HG03064 (cell line): ENCODE data around the gene MAP2K3.
"Not testable (repeated sequence)": the region's sequence is repeated elsewhere in the genome, so short reads cannot be mapped to it uniquely, and the experiment has no call there.

Source experiments
- ATAC-seq: cut with Tn5 transposase; IDR thresholded peaks from one replicate; pipeline ENCODE4 v1.9.1; 2021; ENCODE audit warnings: low read depth; ENCODE audit not compliant: unreplicated experiment

MAP2K3 gene

DNA sequence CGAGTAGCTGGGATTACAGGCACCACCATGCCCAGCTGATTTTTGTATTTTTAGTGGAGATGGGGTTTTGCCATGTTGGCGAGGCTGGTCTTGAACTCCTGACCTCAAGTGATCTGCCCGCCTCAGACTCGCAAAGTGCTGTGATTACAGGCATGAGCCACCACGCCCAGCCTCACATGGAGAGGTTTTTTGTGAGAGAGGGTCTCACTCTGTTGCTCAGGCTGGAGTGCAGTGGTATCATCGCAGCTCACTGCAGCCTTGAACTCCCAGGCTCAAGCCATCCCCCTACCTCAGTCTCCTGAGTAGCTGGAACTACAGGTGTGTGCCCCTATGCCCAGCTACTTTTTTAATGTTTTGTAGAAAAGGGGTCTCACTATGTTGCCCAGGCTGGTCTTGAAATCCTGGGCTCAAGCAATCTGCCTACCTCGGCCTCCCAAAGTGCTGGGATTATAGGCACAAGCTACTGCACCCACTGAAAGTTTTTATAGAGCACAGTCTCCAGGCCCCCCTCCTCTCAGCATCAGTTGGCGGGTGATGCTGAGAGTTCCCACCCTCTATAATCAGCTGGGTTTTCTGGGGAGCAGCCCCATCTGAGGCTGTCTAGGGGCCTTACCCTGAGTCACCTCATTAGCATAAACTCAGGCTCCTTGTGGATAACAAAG is 22.2 kb downstream of the MAP2K3 start:
- ATAC-seq: not testable (repeated sequence)

GRCh38 chr17:21307273-21307625 is 22.7 kb downstream of the MAP2K3 start:
- not testable (repeated sequence) for ATAC-seq

DNA sequence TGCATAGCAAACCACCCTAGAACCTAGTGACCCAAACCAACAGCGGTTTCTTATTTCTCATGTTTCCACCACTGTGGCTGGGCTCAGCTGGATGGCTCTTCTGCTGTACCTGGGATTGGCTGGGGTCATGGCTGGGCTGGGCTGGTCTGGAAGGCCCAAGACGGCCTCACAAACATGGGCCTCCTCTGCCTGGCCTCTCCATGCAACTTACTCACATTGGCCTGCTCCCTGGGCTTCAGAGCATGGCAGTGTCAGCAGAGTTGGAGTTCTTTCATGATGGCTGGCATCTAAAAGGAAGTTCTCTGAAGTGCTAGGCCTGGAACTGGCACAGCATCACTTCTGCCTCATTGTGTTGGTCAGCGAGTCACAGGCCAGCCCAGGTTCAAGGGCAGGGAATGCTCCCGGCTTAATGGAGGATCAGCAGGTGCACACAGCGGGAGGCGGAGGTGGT is 24.4 kb downstream of the MAP2K3 start:
- ATAC-seq: not testable (repeated sequence)

- not testable (repeated sequence) for ATAC-seq
These were observed 25.7 kb downstream of the MAP2K3 start for GRCh38 chr17:21310061-21310765.

GRCh38 chr17:21310766-21311602 is 26.5 kb downstream of the MAP2K3 start:
- ATAC-seq: not testable (repeated sequence)

- ATAC-seq: no peak
These were observed 28.8 kb downstream of the MAP2K3 start for GRCh38 chr17:21313320-21313719.

DNA sequence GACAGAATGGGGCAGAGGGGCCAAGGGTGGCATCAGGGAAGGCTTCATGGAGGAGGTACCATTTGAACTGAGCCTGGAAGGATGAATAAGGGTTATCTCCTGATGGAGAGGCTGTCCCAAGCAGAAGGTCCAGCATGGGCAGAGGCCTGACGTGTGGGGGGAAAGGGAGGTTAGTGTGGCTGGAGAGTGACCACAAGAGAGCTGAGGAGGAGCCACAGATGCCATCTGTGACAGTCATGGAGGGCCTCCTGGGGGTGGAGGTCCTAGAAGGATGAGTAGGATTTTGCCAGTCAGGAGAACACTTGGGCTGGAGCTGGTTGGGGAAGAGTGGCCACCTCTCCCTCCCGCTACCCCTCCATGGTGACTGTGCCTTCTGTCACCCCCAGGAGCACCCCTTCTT is 29.2 kb downstream of the MAP2K3 start:
- ATAC-seq: not testable (repeated sequence)

- ATAC-seq: not testable (repeated sequence)
These were observed 29.8 kb downstream of the MAP2K3 start for GRCh38 chr17:21314261-21314664.

- ATAC-seq: not testable (repeated sequence)
These were observed 30.2 kb downstream of the MAP2K3 start for GRCh38 chr17:21314701-21315111.

GRCh38 chr17:21315246-21316000 is 30.9 kb downstream of the MAP2K3 start:
- ATAC-seq: not testable (repeated sequence)

- not testable (repeated sequence) for ATAC-seq
These were observed 31.8 kb downstream of the MAP2K3 start for GRCh38 chr17:21316212-21316886.

- not testable (repeated sequence) for ATAC-seq
These were observed 32.5 kb downstream of the MAP2K3 start for GRCh38 chr17:21316887-21317500.

DNA sequence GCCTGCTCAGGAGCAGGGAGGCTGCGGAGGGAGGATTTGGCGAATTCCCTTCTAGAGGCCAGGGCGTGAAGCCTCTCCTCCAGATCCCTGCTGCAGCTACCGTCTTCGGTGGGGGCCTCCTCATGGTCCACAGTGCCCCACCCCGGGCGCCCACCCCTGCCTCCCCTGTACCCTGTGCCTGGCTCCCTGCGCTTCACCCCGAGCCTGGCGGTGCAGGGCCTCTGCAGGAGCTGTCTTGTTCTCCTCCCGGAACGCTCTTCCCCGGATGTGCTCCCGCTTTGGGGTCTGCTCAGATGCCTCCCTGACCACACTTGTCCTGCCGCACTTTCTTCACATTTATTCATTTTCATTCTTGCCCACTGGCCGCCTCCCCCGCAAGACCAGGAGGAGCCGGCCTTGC is 33.3 kb downstream of the MAP2K3 start:
- not testable (repeated sequence) for ATAC-seq

DNA sequence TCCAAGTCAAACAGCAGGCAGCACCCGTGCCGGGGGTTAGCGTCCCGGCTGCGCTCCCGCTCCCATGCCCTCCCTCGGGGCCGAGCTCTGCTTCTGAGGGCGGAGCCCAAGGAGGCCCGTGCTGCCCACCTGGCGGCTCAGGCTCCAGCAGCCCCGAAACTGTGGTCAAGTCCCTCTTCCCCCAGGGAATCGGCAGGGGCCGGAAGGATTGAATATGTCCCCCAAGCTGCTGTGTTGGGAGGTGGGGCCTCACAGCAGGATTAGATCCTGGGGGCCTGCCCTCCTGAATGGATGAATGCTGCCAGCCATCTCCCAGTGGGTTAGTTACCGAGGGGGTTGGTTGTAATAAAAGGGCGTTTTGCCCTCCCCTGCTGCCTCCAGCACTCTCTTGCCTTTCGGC is 33.9 kb downstream of the MAP2K3 start:
- no peak for ATAC-seq

GRCh38 chr17:21318856-21319255 is 34.3 kb downstream of the MAP2K3 start:
- ATAC-seq: not testable (repeated sequence)

GRCh38 chr17:21319256-21319655 is 34.7 kb downstream of the MAP2K3 start:
- not testable (repeated sequence) for ATAC-seq

DNA sequence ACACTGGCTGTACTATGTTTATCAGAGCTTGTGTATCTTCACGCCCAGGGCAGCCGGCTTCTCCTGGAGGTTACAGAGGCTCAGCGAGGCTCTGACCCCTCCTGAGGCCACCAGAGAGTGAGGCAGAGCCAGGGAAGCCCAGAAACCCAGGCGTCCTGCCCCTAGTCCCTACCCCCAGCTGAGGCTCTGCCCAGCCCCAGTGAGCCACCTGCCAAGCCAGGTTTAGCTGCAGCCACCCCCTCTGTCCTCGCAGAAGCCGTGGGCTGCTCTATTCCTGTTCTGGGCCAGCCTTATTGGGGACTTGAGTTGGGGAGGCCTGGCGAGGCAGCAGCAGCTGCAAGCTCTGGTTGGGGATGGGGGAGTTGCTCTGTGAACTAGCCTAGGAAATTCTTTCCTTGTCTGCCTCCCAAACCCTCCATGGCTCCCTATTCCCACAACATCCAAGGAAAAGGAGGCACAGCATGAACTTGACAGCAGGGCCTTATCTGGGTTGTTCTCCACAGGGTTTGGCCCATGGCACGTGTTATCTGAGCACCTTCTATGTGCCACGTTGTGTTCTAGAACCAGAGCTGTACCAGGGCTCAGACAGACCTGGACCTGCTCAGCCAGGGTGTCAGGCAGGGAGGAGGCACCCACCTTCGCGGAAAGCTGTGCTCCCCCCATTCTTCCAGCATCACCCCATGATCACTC is 35.3 kb downstream of the MAP2K3 start:
- not testable (repeated sequence) for ATAC-seq

DNA sequence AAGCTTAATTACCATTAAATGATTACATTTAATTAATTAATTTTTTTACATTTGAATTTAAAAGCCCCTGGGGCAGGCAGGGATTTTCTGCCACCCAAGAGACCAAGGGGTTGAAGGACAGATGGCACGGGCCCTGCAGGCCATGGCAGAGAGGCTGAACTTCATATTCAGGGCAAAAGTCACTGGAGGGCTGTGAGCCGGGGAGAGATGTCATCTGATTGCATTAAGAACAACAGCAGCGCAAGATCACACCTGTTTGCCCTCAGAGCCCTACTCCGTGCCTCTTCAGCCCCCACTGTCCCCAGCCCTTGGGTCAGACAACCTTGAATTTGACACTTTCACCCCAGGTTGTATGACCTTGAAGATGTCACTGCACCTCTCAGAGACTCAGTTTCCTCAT is 35.9 kb downstream of the MAP2K3 start:
- ATAC-seq: not testable (repeated sequence)

DNA sequence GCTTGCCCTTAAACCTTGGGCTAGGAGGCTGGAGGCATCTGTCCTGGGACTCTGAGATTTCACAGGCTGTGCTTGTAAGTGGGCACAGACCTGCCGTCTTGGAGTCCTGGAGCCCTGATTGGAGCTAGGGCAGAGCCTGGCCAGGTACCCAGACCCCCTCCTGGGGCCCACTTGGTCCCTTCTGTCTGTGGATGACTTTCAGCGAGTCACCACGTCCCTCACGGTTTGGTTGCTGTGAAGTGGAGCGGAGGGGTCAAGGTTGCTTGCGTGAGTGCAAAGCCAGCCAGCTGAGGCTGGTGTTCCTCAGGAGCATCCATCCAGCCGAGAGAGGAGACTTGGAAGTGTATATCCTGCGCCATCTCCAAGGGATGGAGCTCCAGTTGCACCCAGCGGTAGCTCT is 36.5 kb downstream of the MAP2K3 start:
- not testable (repeated sequence) for ATAC-seq
